GM21528 (cell line): ENCODE measurements around the gene SEMG2.

Source experiments
- ATAC-seq: cut with Tn5 transposase; IDR thresholded peaks from one replicate; pipeline ENCODE4 v1.9.1; 2021; ENCODE audit warnings: mild to moderate bottlenecking, moderate library complexity; ENCODE audit not compliant: unreplicated experiment, low FRiP score

SEMG2 gene

DNA sequence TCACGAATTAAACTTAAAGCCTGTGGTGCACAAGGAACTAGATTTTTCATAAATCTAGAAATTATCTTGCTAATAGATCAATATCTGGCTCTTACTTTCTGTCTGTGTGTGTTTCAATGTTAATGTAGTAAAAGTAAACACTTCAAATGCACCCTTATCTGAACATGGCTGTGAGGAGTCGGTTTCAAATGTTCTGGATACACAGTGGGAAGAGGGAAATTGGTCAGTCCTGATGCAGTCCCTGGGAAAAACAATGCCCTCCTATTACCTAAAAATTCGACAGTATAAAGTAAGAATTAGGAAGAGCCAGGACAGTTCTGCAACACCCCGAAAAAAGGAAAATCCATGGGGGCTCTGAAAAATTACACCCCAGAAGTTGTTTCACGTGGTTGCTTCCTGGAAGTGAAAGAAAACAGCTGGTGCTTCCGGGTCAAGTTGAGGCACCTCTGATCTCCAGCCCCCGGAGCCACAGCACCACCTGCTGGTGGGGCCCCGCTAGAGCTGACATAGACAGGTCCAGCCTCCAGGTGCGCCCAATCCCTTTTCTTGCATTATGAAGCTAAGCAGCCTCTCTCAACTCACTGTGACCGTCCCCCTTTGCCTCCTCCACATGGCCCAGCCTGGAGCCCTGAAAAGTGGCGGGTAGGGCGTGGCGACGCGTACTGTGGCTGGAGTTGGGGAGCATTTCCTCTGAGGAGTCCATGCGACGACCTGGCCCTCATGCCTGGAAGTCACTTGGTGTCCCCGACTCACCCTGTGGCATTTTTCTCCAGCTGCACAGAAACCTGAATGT is 8.3 kb downstream of the SEMG2 start:
- no peak for ATAC-seq

DNA sequence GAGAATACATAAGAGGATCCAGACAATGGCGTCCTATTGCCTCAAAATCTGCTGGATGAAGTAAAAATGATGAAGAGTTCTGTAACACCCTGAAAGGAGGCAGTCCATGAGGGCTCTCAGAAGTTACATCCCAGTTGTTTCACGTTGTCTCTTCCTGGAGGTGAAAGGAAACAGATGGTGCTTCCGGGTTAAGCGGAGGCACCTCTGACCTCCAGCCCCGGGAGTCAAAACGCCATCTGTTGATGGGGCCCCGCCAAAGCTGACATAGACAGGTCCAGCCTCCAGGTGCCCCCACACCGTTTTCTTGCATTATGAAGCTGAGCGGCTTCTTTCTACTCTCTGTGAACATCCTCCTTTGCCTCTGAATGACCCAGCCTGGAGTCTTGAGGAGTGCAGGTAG is 9.5 kb downstream of the SEMG2 start:
- no peak for ATAC-seq

DNA sequence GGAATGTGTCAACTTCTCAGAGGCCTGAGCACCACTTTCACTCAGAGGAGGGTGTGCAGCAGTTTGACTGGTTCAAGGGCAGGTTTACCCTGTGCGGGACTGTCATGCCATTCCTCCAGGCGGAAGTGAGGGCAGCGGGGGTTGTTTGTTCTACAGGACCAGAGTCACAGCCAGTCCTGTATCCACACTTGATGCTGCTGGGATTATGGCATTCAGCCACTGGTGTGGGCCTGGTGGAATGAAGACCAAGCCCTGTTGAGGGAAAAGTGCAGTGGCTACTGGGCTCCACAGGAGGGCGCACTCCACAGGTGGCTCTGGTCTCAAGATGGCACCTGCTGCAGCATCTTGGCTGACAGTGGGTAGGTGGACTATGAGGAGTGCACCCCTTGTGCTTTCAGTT is 14.8 kb downstream of the SEMG2 start:
- no peak for ATAC-seq

DNA sequence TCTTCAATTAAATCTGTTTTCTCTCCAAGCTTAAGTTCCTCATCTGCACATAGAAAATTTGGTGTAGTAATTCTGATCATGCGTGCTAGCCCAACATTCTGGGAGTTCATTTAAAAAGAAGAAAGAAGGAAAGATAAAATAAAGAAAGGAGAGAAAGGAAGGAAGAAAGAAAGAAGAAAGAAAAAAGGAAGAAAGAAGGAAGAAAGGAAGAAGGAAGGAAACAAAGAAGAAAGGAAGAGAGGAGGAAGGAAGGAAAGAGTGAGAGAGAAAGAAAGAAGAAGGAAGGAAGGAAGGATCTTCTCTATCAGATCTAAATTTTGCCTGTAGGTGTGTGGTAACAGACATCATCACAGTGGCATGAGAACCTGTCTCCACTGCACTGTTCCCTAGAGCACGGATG is 17.0 kb downstream of the SEMG2 start:
- no peak for ATAC-seq

DNA sequence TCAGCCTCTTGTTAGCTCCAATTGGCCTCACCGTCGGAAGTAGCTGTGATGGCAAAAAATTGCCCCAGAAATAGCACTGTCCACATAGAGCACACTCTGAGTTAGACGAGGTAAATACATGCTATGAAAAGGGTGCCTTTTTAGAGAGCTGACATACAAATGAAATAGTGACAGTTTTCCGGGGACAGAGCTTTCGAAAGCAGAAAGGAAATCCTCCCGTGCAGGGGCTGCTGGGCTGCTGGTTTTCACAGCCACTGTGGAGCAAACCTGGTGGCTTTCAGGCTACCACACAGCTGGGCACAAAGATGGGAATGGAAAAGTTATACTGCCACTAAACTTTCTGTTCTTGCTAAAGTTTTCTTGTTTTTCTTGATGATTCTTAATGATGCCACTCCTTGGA is 24.9 kb downstream of the SEMG2 start:
- no peak for ATAC-seq

DNA sequence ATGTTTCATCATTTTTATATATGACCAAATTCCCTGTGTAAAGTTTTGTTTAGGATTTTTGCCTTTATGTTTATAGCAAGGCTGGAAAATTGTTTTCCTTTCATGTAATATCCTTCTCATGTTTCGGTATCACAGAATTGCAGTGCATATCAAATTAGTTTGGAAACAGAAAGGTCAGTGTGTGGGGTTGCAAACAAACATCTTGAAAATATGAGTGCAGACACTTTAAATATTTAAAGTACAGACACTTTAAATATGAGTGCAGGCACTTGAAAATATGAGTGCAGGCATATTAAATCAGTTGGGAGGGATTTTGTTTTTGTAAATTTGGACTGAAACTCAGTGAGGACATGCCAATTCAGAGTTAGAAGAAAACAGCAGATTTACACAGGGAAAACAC is 26.7 kb downstream of the SEMG2 start:
- no peak for ATAC-seq

DNA sequence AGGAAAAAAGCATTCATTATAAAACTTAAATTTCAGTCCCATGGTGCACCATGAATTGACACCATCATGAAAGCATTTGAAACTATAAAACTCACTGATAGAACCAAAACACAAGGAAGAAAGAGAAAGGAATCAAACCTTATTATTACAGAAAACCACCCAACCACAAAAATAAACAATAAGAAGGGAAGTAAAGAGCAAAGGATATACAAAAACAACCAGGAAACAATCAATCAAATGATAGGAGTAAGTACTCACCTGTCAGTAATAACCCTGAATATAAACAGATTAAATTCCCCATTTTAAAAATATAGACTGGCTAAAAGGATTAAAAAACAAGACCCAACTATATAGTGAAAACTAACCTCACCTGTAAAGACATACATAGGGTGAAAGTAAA is 27.4 kb downstream of the SEMG2 start:
- ATAC-seq = no peak

DNA sequence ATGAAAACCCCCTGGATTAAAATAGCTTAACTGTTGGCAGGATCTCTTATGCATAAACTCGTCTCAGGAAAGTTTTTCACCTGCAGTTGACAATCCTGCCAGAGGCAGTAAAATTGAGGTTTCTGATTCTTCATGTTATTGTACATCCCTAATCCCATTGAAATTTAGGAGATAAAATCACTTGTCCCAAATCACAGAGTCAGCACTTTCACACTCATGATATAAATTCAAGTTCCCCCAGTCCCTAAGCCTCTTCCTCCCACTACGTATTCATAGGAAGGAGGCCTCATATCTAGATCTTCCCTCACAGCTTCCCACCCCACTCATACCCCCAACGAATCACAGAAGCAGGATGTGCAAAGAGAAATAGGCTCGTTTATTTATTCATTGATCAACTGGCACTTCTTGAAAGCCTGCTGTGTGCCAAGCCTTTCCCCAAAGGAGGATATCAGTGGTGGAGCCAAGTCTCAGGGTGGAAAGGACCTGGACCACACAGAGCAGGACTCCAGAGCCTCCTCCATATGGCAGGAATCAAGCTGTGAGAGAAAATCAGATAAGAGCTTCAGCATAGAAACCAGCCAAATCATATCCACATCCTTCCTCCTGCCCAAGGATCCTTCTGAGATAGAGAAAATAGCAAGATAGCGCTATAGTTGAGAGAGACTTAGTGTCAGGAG is 30.8 kb downstream of the SEMG2 start:
- ATAC-seq = no peak

DNA sequence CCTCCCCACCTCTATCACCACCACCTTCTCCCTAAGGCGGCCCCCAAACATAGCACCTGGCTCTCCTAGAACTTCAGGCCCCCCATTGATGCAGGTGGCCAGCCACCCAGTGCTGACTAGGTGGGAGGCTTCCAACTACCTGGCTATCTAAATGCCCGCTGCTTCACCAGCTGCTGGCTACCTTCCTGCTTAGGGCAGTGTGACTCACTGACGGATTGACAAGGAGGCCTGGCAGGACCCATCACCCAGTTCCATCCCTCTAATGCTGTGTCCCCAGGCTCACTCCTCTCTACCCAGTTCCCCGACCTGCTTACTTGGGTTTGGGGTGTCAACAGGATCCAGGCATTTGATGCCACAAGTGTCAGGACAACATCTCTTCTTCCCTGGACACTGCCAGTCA is 32.1 kb downstream of the SEMG2 start:
- ATAC-seq = no peak

DNA sequence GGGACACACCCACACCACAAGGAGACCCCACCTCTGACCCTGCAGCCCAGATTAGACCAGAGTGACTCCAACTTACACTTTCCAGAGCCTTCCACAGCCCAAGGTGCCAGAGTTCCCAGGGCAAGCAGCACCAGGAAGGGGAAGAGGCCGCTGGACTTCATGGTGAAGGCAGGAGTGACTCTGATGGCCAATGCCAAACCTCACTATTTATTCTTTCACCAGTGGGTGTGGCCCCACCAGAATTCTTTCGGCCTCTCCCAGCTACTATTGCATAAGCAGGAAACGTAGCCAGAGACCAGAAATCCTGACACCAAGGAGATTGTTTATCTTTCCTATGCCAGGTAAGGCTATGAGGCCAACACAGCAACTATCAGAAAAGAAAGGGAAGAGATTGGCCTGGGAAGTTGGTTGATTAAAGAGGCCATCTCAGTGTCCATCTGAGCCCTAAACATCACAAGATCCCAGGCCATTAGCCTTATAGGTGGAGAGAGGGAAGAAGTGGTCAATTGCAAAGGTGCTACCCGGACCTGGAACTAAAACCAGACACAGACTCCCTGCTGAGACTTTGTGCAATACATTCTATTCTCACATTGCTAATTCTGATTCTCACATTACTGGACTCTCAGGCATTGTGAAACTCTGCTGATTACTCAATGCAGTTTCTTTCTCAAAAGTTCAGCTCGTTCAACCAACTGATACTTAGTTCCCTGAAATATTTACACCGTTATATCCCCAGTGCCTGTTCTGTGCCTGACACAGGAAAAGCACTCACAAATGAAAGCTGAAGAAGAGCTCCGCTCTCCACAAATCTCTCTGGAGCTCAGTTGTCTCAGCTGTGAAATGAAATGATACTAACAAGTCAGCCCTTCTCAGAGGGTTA is 33.5 kb downstream of the SEMG2 start, which contains the start of gene SLPI:
SLPI (minus strand) TSS at position 182 of the 880 bp plus-strand sequence; CDS start at position 161, 21 bp downstream.
- ATAC-seq = no peak

DNA sequence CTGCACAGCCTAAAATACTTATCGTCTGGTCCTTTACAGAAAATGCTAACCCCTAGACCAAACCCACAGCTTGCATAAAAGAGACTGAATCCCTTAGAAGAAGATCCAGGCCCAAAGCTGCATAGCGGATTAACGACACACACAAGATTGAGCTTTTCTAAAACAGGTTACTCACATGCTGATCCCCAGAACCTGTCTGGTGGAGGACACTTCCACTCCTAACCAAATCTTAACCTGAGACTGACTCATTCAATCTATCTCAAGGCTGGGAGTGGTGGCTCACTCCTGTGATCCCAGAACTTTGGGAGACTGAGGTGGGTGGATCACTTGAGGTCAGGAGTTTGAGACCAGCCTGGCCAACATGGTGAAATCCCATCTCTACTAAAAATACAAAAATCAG is 36.0 kb downstream of the SEMG2 start:
- ATAC-seq = no peak

DNA sequence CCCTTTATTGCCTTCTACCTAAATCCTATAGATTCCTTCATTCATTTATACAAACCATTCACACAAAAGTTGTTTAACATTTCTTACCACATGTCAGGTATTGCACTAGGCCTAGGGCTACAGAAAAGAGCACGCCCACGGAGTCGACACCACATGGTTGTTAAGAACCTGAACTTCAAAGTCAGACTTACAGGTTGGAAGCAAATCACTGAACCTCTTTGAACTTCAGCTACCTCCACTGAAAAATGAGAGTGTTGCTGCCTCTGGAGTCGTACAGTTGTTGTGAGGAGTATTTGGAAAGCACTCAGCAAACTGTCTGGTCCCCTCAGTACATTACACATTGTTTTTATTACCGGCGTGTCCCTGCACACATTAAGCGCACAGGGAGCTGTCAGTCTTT is 36.5 kb downstream of the SEMG2 start:
- ATAC-seq = no peak

DNA sequence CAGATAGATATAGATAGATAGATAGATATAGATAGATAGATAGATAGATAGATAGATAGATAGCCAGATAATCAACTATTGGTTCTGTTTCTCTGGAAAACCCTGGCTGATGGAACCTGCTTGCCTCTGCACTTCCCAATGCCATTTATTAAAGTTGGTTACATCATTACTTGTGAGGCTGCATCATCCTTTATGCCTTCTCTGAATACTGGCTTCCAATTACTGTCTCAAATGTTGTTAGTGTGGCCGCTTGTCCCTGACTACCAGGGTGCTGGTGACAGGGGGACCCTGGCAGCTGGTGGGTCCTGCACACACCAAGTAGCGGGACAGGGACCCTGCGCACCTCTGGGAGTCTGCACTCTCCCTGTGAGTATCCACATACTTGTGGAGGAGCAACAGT is 37.1 kb downstream of the SEMG2 start:
- no peak for ATAC-seq

DNA sequence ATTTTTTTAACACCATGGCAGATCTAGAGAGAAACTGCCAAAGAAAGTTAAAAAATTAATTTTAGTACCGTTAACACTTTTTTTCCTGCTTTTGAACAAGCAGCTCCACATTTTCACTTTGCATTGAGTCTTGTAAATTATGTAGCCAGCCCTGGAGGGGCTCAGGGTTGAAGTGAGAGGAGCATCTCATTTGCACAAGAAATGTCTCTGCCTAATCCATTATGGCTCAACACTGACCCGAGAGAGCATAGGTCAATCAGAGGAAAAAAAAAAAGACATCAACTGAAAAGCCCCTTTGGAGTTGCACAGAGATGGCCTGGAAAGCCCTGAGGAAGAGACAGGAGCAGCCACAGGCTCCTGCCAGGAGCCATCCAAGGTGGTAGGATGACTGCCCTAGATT is 37.5 kb downstream of the SEMG2 start:
- no peak for ATAC-seq

DNA sequence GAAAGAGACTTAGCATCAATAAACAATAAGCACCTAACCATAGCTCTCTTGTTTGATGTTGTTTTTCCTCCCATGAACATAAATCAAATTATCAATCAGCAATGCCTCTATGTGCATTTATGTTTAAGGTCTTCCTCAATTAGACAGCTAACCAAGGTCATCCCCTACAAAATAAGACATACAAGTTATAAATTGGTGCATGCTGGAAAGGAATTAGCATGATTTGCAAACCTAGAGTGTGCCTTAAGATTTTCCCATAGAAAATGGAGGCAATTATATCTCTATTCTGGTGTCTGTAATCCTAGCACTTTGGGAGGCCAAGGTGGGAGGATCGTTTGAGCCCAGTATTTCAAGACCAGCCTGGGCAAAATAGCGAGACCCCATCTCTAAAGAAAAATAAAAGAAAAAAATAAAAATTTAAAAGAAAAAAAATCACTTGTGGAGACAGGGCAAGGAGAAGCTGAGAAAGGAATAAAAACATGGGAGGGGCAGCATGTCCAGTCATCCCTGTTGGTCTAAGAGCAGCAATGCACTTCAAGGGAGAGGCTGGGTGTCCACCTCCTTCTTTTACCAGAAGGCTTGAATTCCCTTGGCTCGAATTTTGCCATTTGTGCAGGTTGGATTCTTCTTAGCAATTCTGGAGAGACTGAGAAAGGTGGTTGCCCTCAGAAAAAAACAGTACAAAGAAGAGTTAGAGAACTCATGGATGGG is 42.5 kb downstream of the SEMG2 start:
- no peak for ATAC-seq

DNA sequence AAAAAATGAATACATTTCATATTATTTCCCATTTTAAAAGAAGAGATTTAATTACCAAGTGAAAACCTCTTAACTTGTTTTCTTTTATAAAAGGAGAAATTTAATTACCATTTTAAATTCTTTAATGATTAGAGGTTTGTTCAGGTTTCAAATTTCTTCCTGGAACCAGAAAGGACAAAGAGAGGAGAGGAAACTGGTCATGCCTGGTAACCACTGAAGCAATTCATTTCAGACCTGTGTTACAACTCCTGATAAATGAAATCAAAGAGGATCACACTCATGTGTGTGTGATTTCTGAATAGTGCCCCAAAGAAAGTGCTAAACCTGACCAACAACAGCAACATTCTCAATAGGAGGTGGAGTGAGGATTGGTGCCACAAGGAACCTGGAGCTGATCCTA is 45.8 kb downstream of the SEMG2 start:
- ATAC-seq = no peak

DNA sequence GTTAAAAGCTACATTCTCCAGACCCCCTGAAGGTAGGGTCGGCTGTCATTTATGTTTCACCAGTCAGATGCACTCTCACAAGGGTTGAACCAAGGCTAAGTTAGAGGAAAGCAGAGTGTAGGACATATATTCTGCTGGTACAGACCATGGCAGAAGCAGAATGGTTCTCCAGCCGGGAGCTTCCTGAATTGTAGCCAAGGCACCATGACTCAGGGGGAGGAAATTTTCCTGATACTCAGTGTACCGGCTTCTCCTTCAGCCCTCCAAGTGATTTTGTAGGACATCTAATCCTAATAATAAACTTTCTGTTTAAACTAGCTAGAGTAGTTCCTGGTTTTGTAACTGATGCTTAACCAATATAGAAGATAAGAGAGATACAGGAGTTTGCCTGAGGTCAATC is 47.4 kb downstream of the SEMG2 start:
- ATAC-seq = no peak

DNA sequence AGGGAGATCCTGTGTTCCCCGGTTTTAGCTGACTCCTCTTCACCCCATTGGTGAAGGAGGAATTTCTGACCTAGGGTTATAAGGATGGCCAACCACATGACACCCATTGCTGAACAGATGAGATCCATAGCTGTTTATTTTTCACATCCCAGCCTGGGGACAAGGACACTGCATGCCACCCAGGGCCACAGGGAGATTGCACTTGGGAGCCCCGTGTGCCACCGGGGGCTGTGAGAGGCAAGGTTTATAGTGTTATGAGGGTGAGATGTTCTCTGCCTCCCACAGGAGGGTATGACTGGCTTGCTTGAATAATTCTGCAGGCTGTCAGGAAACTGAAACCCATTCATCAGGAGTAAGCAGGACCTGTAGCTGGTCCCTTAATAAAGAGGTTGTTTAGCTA is 47.9 kb downstream of the SEMG2 start:
- no peak for ATAC-seq

DNA sequence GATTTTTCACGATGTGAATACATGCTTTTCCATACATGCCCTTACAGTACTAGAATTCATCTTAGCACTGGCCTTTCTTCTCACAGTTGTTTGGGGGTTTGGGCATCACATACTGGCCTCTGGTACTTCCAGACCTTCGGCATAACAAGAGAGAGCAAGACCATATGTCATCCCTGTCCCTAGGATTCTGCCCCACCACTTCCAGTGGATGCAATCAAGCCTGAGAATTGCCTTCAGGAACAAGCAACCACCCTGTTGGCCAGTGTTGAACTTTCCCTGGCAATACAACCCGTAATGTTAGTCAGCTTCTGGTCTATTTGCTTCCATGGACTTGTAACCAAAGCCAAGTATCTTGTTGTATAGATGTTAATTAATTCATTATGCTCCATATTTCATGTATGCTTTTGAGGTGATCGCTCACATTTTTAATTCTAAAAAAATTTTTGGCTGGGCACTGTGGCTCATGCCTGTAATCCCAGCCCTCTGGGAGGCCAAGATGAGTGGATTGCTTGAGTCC is 48.6 kb downstream of the SEMG2 start:
- no peak for ATAC-seq
